K562 (cell line): ENCODE data around the gene TMPRSS9. TPM values are rescaled to one million over a fixed set of nuclear protein-coding genes. Genes with fewer than 3 reads are reported as not detected.

ENCODE experiments used
- CREBBP ChIP-seq: IDR thresholded peaks from one replicate; pipeline ENCODE4 v1.6.1; 2012; ENCODE audit warnings: low read depth, mild to moderate bottlenecking, control low read depth, inconsistent platforms, low read length
- ELF4 ChIP-seq: fragments of 450-650 bp; formaldehyde crosslinking; IDR thresholded peaks from 2 replicates; pipeline ENCODE4 v1.4.0; 2022; ENCODE audit warnings: missing genetic modification characterization
- ESRRB ChIP-seq: fragments of 250-450 bp; sonication (Bioruptor Pico); IDR thresholded peaks from 2 replicates; pipeline ENCODE4 v1.5.0; 2020; ENCODE audit warnings: mild to moderate bottlenecking, moderate library complexity, borderline replicate concordance
- FOXJ2 ChIP-seq: fragments of 200-800 bp; sonication (Bioruptor generic); IDR thresholded peaks from 2 replicates; pipeline ENCODE4 v1.6.1; 2016; ENCODE audit warnings: missing genetic modification characterization, missing compliant biosample characterization
- HDAC3 ChIP-seq: fragments of 450-650 bp; IDR thresholded peaks from 2 replicates; pipeline ENCODE4 v1.6.1; 2018; ENCODE audit warnings: borderline replicate concordance, mild to moderate bottlenecking, moderate library complexity; ENCODE audit not compliant: partially characterized antibody
- NCOA1 ChIP-seq: fragments of 450-650 bp; IDR thresholded peaks from 2 replicates; pipeline ENCODE4 v1.6.1; 2016; ENCODE audit warnings: low read depth
- NCOA4 ChIP-seq: fragments of 450-650 bp; IDR thresholded peaks from 2 replicates; pipeline ENCODE4 v1.6.1; 2018; ENCODE audit warnings: mild to moderate bottlenecking; ENCODE audit not compliant: partially characterized antibody
- NEUROD1 ChIP-seq: fragments of 150-350 bp; IDR thresholded peaks from 2 replicates; pipeline ENCODE4 v1.6.1; 2014; ENCODE audit warnings: borderline replicate concordance, low read length, low read depth; ENCODE audit not compliant: partially characterized antibody
- POU5F1 ChIP-seq: fragments of 150-350 bp; IDR thresholded peaks from 2 replicates; pipeline ENCODE4 v1.6.1; 2014; ENCODE audit warnings: borderline replicate concordance, low read length, low read depth, mild to moderate bottlenecking; ENCODE audit not compliant: partially characterized antibody
- SMAD1 ChIP-seq: fragments of 150-350 bp; IDR thresholded peaks from 2 replicates; pipeline ENCODE4 v1.6.1; 2014; ENCODE audit warnings: low read length, low read depth; ENCODE audit not compliant: partially characterized antibody
- ZBTB7A ChIP-seq: IDR thresholded peaks from 2 replicates; pipeline ENCODE4 v1.6.1; 2011; ENCODE audit warnings: low read depth, mild to moderate bottlenecking, low read length, moderate library complexity, borderline replicate concordance; ENCODE audit not compliant: control insufficient read depth
- ZNF165 ChIP-seq: fragments of 250-450 bp; sonication (Bioruptor Pico); IDR thresholded peaks from 2 replicates; pipeline ENCODE4 v1.4.0; 2020; ENCODE audit warnings: borderline replicate concordance
- polyA plus RNA-seq, 8 experiments: library from polyadenylated mRNA; depleted of rRNA in 4 of 8; stranded (reverse) in 5 of 8; unstranded in 3 of 8; fragments of >200 nt; fragmentation: Nextera tagmentation in 2 of 8; fragmentation: Illumina TruSeq in 1 of 8; extraction: Ambion mirVana in 2 of 8; extraction: Trizol in 1 of 8; gene quantifications; 2 replicates each; pipeline versions ENCODE4 v1.2.1 to v1.2.3, GENCODE V29; 2011 to 2014; ENCODE audit warnings: inconsistent platforms in 1 of 8, missing spikeins in 1 of 8
- total RNA-seq, 7 experiments: library from RNA; depleted of rRNA in 6 of 7; stranded (reverse); fragments of >200 nt in 6 of 7; fragmentation: Illumina TruSeq in 2 of 7; extraction: Trizol in 2 of 7; gene quantifications; 2 replicates each; pipeline versions ENCODE4 v1.2.1 to v1.2.3, GENCODE V29; 2011 to 2021; ENCODE audit warnings: low replicate concordance in 1 of 7
- TF ChIP-seq, protein P1 (sequence below): fragments of 450-650 bp; conservative IDR thresholded peaks from 2 replicates; pipeline ENCODE4 v1.6.1; 2016; ENCODE audit warnings: missing genetic modification characterization, low read depth, mild to moderate bottlenecking, control low read depth, missing compliant biosample characterization
- TF ChIP-seq, protein P2 (sequence below): fragments of 450-650 bp; formaldehyde crosslinking; conservative IDR thresholded peaks from 2 replicates; pipeline ENCODE4 v1.4.0; 2022; ENCODE audit warnings: mild to moderate bottlenecking, missing genetic modification characterization
- TF ChIP-seq, protein P3 (sequence below): fragments of 450-650 bp; formaldehyde crosslinking; IDR thresholded peaks from 2 replicates; pipeline ENCODE4 v1.4.0; 2022; ENCODE audit warnings: missing genetic modification characterization
- TF ChIP-seq, protein P4 (sequence below), 2 experiments: fragments of 200-800 bp in 1 of 2; sonication (Bioruptor generic) in 1 of 2; sonication (generic) in 1 of 2; formaldehyde crosslinking in 1 of 2; IDR thresholded peaks in 1 of 2; conservative IDR thresholded peaks in 1 of 2; 2 replicates each; pipeline versions ENCODE4 v1.5.0 to v1.6.1; 2016 to 2020; ENCODE audit warnings: missing compliant biosample characterization in 1 of 2, missing genetic modification characterization in 1 of 2, missing genetic modification reagents in 1 of 2
- TF ChIP-seq, protein P5 (sequence below): fragments of 250-450 bp; sonication (Bioruptor Pico); IDR thresholded peaks from 2 replicates; pipeline ENCODE4 v1.5.0; 2020; ENCODE audit warnings: mild to moderate bottlenecking

Gene TMPRSS9
- total and polyA plus RNA-seq, 9 of the 15 experiments (the other 6 are each of a cell fraction or from before 2014, with no cell fraction given) = 0.01 to 0.03 TPM; not detected in 7

DNA sequence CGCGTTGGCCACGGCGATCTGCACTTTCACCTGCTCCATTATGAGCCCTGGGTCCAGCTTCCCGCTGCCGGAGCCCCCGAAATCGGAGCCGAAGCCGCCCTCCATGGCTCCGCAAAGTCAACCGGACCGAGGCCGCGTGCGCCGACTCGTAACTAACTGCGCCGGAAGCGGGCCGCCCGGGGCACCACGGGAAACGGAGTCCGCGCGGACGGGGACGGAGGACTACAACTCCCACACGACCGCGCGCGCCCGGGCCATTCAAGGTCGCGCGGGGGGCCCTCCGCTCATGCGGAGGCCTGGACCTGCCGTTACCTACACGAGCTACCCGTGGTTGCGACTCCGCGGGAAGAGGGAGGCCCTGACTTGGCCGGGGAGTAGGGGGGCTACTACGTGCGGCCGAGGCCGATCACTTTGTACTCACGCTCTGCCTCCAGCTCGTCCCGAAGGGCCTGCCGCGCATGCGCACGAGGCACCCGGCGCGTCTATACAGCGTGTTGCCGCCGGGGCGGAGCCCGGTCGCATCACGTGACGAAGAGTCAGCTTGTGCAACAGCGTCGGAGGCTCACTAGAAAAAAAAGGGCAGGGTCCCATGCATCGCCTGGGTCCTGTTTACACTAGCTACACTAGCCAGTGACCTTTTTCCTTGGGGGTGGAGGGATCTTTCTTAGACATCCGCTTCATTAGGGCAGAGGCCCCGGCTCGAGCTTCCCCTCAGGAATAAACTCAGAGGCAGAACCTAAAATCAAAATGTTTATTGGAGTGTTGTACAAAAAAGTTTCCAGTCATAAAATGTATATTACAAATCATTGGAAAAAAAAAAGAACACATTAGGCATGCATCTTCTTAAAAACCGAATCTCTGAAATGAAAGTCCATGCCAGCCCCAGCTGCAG lies 67.6 kb downstream of the TMPRSS9 start, which contains the start of gene TIMM13 (continued):
- TF ChIP-seq NCOA4 (no peak), ZNF165 (no peak), ELF4 (CRISPR knock-in tag) (peak; percentile 12; the same call in 1 of the 2 replicates), POU5F1 (peak; percentile 17), HDAC3 (no peak), SMAD1 (peak; percentile 38), NCOA1 (no peak), ESRRB (CRISPR knock-in tag) (no peak), CREBBP (no peak), NEUROD1 (no peak), FOXJ2 (tag) (peak; percentile 91), ZBTB7A (no peak)
- TF ChIP-seq, protein P1, sequence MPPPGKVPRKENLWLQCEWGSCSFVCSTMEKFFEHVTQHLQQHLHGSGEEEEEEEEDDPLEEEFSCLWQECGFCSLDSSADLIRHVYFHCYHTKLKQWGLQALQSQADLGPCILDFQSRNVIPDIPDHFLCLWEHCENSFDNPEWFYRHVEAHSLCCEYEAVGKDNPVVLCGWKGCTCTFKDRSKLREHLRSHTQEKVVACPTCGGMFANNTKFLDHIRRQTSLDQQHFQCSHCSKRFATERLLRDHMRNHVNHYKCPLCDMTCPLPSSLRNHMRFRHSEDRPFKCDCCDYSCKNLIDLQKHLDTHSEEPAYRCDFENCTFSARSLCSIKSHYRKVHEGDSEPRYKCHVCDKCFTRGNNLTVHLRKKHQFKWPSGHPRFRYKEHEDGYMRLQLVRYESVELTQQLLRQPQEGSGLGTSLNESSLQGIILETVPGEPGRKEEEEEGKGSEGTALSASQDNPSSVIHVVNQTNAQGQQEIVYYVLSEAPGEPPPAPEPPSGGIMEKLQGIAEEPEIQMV (tag) = no peak
- TF ChIP-seq, protein P2, sequence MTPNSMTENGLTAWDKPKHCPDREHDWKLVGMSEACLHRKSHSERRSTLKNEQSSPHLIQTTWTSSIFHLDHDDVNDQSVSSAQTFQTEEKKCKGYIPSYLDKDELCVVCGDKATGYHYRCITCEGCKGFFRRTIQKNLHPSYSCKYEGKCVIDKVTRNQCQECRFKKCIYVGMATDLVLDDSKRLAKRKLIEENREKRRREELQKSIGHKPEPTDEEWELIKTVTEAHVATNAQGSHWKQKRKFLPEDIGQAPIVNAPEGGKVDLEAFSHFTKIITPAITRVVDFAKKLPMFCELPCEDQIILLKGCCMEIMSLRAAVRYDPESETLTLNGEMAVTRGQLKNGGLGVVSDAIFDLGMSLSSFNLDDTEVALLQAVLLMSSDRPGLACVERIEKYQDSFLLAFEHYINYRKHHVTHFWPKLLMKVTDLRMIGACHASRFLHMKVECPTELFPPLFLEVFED (CRISPR knock-in tag) = peak; percentile 93; the same call in 1 of the 2 replicates
- TF ChIP-seq, protein P3, sequence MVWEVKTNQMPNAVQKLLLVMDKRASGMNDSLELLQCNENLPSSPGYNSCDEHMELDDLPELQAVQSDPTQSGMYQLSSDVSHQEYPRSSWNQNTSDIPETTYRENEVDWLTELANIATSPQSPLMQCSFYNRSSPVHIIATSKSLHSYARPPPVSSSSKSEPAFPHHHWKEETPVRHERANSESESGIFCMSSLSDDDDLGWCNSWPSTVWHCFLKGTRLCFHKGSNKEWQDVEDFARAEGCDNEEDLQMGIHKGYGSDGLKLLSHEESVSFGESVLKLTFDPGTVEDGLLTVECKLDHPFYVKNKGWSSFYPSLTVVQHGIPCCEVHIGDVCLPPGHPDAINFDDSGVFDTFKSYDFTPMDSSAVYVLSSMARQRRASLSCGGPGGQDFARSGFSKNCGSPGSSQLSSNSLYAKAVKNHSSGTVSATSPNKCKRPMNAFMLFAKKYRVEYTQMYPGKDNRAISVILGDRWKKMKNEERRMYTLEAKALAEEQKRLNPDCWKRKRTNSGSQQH (CRISPR knock-in tag) = no peak
- TF ChIP-seq, protein P4, sequence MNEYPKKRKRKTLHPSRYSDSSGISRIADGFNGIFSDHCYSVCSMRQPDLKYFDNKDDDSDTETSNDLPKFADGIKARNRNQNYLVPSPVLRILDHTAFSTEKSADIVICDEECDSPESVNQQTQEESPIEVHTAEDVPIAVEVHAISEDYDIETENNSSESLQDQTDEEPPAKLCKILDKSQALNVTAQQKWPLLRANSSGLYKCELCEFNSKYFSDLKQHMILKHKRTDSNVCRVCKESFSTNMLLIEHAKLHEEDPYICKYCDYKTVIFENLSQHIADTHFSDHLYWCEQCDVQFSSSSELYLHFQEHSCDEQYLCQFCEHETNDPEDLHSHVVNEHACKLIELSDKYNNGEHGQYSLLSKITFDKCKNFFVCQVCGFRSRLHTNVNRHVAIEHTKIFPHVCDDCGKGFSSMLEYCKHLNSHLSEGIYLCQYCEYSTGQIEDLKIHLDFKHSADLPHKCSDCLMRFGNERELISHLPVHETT (CRISPR knock-in tag; conservative IDR thresholded peaks at IDR 0.05 in 1 of 2, IDR thresholded peaks at IDR 0.05 in 1 of 2) = peak in 1 of 2 experiments; percentile 84; a peak in 2 of 4 replicates
- TF ChIP-seq, protein P5, sequence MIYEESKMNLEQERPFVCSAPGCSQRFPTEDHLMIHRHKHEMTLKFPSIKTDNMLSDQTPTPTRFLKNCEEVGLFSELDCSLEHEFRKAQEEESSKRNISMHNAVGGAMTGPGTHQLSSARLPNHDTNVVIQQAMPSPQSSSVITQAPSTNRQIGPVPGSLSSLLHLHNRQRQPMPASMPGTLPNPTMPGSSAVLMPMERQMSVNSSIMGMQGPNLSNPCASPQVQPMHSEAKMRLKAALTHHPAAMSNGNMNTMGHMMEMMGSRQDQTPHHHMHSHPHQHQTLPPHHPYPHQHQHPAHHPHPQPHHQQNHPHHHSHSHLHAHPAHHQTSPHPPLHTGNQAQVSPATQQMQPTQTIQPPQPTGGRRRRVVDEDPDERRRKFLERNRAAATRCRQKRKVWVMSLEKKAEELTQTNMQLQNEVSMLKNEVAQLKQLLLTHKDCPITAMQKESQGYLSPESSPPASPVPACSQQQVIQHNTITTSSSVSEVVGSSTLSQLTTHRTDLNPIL (CRISPR knock-in tag) = no peak
